HL-60 (cell line): ENCODE measurements around the gene SYNGR3.

Experiments
- TF ChIP-seq, protein P1 (sequence below): IDR thresholded peaks from 2 replicates; pipeline ENCODE4 v1.6.1; 2012; ENCODE audit warnings: low read depth; ENCODE audit not compliant: insufficient replicate concordance
- TF ChIP-seq, protein P2 (sequence below): IDR thresholded peaks from one replicate; pipeline ENCODE4 v1.5.1; 2011; ENCODE audit warnings: low read length, control low read depth, inconsistent platforms; ENCODE audit not compliant: insufficient read depth

DNA sequence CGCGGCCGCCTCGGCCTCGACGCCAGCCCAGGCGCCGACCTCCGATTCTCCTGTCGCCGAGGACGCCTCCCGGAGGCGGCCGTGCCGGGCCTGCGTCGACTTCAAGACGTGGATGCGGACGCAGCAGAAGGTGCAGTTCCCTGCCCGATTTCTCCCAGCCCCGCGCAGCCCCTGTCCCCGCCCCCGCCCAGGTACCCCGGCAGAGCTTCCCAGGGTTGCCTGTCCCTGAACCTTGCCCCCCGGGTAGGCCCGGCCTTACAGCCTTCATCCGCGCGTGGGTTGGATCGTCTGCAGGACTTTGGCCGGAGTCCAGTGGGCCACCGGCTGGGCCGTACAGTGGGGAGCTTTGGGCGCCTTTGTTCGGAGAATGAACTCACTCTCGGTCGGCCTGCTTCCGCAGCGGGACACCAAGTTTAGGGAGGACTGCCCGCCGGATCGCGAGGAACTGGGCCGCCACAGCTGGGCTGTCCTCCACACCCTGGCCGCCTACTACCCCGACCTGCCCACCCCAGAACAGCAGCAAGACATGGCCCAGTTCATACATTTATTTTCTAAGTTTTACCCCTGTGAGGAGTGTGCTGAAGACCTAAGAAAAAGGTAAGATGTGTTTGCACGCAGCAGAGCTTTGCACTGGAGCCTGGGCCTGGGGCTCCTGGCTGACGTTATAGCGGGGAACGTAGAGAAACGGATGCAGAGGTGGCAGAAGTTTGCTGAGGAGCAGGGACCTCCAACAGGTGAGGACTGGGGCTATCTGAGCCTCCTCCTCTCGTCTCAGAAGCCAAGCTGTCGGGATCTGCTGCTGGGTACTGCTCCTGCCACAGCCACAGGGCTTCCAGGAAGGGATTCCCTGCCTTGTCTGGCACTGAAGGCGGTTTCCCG, 5.2 kb upstream of the SYNGR3 start:
- TF ChIP-seq, protein P1, sequence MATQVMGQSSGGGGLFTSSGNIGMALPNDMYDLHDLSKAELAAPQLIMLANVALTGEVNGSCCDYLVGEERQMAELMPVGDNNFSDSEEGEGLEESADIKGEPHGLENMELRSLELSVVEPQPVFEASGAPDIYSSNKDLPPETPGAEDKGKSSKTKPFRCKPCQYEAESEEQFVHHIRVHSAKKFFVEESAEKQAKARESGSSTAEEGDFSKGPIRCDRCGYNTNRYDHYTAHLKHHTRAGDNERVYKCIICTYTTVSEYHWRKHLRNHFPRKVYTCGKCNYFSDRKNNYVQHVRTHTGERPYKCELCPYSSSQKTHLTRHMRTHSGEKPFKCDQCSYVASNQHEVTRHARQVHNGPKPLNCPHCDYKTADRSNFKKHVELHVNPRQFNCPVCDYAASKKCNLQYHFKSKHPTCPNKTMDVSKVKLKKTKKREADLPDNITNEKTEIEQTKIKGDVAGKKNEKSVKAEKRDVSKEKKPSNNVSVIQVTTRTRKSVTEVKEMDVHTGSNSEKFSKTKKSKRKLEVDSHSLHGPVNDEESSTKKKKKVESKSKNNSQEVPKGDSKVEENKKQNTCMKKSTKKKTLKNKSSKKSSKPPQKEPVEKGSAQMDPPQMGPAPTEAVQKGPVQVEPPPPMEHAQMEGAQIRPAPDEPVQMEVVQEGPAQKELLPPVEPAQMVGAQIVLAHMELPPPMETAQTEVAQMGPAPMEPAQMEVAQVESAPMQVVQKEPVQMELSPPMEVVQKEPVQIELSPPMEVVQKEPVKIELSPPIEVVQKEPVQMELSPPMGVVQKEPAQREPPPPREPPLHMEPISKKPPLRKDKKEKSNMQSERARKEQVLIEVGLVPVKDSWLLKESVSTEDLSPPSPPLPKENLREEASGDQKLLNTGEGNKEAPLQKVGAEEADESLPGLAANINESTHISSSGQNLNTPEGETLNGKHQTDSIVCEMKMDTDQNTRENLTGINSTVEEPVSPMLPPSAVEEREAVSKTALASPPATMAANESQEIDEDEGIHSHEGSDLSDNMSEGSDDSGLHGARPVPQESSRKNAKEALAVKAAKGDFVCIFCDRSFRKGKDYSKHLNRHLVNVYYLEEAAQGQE: no peak
- TF ChIP-seq, protein P2, sequence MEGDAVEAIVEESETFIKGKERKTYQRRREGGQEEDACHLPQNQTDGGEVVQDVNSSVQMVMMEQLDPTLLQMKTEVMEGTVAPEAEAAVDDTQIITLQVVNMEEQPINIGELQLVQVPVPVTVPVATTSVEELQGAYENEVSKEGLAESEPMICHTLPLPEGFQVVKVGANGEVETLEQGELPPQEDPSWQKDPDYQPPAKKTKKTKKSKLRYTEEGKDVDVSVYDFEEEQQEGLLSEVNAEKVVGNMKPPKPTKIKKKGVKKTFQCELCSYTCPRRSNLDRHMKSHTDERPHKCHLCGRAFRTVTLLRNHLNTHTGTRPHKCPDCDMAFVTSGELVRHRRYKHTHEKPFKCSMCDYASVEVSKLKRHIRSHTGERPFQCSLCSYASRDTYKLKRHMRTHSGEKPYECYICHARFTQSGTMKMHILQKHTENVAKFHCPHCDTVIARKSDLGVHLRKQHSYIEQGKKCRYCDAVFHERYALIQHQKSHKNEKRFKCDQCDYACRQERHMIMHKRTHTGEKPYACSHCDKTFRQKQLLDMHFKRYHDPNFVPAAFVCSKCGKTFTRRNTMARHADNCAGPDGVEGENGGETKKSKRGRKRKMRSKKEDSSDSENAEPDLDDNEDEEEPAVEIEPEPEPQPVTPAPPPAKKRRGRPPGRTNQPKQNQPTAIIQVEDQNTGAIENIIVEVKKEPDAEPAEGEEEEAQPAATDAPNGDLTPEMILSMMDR: no peak
